DMS114 treated with DMSO at 0.1 percent for 48 hours (cell line): ENCODE results near the gene SAMD8.
A peak's percentile ranks its signal among the peaks of the same experiment; 100 is the strongest.
"Not testable (repeated sequence)": the region's sequence is repeated elsewhere in the genome, so short reads cannot be mapped to it uniquely, and the experiment has no call there.

Source experiments
- DNase-seq: peaks from one replicate; lab custom pipeline; 2025; ENCODE audit not compliant: unreplicated experiment; lab: John Stamatoyannopoulos, UW

SAMD8 gene

DNA sequence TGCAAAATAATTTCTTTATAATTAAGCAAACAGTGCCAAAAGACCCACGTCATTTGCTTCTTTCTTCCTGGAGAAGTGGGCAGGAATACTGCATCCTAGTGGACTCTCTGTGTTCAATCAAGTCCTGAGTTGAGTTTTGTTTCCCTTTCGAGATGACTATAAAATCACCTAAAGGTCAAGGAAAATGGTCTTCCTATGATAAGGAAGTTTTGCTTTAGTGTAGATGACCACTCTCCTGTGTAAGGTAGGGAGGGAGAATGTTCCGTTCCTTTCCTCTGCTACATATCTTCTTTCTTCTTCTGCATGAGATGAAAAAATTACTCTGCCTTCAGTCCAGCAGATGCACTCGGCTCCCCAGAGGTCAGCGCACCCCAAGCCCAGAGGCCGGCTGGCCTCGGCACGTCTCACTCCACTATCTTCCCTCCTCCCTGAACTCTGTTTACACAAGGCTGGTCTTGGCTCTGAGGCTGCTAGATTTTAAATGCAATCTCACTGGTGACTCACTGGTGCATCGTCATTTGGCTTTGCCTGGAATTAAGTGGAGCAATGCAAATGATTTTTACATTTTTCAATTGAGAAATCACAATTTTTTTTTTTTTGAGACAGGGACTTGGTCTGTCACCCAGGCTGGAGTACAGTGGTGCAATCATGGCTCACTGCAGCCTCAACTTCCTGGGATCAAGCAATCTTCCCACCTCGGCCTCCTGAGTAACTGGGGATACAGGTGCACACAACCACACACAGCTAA is 80.5 kb downstream of the SAMD8 start:
- no peak for DNase-seq

DNA sequence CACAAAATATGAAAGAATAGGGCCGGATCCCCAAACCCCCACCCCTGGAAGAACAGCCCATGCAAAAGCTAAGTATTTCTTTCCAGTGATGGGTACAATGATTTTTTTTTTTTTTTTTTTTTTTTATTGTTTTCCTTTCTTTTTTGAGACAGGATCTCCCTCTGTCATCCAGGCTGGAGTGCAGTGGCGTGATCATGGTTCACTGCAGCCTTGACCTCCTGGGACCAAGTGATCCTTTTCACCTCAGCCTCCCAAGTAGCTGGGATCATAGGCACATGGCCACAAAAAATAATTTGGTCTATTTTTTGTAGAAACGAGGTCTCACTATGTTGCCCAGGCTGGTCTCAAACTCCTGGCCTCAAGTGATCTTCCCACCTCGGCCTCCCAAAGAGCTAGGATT is 83.2 kb downstream of the SAMD8 start:
- DNase-seq: not testable (repeated sequence)

DNA sequence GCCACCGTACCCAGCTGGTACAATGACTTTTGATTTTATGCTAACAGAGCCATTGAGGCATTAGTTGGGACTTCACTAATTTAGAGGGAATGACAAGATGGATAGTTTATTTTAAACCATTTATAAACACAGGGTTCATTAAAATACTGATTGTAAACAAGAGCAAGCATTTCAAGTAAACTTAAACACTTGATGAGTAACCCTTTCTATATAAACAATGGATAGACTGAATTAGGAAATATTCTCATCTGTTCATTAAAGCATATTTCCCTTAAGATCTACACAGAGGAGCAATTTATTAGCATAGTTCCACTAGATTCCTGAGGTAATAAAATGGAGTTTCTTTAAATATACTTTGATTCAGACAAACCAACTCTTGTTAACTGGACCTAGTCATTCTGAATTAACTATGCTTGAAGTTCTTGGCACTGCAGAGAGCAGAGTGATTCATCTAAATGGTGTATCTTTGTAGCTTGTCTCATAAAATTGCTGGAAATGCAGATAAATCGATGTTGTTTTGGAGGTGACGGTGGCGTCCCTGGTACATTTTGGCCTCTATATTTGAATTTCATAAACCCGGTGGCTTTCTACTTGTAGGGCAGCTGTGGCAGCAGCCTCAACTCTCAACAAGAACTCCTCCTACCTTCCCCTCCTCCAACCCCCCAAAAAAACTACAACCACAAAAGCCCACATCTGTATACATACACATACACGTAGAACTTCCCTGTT is 83.7 kb downstream of the SAMD8 start:
- DNase-seq: no peak

DNA sequence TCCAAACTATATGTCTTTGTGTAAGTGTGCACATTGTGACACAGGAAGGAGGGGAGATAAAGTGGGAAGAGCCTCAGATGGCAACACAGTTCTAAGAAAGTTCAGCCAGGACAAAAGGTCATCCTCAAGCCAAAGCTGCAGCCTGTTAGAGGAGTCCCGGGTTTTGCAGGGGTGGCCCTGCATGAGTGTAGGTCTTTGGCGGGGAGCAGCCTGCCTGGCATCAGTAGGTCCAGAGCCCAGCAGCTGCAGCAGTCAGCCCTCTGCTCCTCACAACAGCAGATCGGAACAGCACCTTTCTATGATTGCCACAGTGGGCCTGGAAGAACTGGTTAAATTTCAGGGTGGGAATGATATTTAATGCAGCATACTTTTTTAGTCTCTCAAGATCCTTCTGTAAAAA is 85.6 kb downstream of the SAMD8 start:
- no peak for DNase-seq

DNA sequence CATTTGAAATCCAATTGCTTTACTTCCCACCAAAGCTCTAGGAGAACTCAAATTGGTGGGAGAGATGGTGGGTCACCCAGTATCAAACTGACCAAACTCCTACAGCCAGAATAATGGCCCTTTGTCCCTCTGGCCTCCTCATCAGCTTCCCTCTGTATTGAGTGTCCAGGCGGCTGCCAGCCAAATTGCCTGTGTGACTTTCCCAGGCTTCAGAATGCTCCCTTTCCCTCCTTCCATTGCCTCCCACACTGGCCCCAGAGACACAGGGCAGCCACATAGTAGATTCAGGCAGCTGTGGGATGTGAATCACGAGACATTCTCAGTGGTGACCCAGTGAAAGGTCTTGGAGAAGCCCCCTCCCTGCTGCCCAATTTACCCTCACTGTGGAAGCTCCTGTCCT is 86.5 kb downstream of the SAMD8 start:
- DNase-seq: no peak

DNA sequence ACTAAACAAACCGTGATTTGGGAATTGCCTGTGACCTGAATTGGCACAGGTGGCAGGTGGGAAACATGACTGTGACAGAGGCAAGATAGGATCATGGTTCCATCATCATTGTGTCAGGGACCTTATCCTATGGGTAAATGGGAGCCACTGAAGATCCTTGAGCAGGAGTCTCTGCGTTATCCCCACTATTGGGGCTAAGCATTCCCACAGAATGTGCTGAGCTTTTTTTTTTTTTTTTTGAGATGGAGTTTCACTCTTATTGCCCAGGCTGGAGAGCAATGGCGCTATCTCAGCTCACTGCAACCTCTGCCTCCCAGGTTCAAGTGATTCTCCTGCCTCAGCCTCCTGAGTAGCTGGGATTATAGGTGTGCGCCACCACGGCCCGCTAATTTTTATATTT is 88.5 kb downstream of the SAMD8 start:
- not testable (repeated sequence) for DNase-seq

DNA sequence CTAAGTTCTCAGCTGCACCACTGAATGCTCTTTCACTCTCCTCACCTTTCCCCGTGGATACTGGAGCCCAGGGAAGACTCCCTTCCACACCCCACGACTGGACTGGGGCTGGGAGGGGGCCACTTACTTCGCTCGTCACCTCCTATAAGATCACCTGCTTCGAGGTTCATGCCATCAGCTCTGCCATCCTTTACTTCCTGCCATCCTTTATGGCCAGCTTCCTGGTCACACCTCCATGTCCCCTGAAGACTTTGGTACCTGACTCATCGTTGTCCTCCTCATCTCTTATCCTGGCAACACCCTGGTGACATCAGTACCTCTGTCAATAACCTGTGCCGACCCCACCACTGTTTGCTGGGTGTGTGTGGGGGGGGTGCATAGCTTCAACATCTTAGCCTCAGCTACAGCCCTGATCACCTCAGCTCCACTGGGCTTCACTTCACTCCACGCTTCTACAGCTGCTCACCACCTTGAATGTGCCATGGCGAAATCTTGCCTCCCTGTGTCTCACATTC is 90.4 kb downstream of the SAMD8 start:
- DNase-seq: no peak

DNA sequence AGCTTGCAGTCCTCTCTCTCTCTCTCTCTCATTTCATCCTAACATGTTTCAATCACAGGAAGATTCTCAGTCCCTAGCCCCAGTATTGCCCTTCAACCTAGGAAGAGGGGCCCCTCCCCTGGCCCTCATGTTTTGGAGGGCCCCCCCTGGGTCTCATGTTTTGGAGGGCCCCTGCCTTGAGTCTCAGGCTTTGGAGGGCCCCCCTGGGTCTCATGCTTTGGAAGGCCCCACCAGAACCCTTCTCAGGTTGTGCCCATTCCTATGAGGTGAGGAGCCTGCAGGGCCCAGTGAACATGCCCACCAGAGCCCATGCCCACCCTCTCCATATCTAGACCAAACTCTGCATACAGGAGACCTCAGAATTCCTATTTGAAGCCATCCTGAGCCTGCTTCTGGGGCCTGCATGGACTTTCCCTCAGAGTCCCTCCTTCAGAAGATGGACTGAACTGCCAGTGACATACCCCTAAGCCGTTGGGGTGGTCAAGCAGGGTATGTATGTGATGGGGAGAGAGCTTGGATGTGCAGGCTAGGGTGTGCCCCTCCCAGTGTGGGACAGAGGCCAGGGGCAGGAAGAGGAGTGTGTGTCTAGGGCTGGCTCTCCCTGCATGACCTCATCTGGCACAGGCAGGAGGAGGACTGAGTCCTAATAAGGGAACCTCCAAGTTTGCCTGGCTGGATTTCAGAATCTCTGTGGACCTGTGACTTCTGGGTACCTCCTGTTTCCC is 91.0 kb downstream of the SAMD8 start:
- DNase-seq: no peak

DNA sequence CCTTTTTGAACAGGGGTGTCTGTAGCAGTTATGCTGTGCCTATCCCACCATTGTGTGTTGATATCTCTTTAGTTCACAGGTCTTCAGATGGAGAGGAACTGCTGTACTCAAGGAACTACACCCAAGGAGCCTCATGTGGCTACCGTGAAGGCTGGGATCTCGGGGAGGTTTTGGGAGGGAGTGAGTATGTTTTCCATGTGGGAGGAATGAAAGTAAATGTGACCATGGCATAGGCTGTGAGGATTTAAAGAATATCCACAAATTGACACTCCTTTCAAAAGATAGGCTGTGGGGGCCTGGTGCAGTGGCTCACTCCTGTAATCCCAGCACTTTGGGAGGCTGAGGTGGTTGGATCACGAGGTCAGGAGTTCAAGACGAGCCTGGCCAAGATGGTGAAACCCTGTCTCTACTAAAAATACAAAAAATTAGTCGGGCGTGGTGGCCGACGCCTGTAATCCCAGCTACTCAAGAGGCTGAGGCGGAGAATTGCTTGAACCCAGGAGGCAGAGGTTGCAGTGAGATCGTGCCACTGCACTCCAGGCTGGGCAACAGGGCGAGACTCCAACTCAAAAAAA is 91.7 kb downstream of the SAMD8 start:
- not testable (repeated sequence) for DNase-seq

DNA sequence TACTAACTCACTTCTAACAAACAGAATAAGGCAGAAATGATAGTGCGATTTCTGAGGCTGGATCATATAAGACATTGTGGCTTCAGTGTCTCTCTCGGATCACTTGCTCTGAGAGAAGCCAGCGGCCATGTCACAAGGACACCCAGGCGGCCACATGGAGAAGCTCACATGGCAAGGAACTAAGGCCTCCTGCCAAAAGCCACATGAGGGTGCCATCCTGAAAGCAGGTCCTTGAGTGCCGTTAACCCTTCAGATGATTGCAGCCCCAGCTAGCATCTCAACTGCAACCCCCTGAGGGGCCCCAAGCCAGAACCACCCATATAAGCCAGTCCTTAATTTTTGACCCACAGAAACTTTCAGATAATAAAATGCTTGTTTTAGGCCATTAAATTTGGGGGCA is 92.3 kb downstream of the SAMD8 start:
- no peak for DNase-seq

DNA sequence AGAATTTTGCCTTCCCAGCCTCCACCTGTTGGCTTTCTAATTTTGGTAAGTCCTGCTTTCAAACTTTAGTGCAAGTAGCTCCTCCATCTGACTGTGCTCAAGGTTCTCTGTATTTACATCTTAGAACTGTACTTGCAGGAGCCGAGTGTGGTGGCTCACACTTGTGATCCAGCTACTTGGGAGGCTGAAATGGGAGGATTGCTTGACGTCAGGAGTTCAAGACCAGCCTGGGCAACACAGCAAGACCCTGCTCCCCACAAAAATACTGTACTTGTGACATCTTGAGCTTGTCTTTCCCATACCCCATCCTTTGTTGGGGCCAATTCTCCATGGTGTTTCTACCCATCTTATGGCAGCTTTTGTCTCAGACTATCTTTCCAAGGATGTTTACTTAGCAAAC is 94.5 kb downstream of the SAMD8 start:
- no peak for DNase-seq

DNA sequence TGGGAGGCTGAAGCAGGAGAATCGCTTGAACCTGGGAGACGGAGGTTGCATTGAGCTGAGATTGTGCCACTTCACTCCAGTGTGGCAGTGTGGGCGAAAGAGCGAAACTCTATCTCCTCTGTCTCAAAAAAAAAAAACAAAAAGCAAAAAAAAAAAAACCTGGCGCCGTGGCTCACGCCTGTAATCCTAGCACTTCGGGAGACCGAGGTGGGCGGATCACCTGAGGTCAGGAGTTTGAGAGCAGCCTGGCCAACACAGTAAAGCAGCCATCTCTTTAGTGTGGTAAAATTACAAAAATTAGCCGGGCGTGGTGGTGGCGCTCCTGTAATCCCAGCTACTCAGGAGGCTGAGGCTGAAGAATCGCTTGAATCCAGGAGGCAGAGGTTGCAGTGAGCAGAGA is 95.2 kb downstream of the SAMD8 start:
- DNase-seq: not testable (repeated sequence)

DNA sequence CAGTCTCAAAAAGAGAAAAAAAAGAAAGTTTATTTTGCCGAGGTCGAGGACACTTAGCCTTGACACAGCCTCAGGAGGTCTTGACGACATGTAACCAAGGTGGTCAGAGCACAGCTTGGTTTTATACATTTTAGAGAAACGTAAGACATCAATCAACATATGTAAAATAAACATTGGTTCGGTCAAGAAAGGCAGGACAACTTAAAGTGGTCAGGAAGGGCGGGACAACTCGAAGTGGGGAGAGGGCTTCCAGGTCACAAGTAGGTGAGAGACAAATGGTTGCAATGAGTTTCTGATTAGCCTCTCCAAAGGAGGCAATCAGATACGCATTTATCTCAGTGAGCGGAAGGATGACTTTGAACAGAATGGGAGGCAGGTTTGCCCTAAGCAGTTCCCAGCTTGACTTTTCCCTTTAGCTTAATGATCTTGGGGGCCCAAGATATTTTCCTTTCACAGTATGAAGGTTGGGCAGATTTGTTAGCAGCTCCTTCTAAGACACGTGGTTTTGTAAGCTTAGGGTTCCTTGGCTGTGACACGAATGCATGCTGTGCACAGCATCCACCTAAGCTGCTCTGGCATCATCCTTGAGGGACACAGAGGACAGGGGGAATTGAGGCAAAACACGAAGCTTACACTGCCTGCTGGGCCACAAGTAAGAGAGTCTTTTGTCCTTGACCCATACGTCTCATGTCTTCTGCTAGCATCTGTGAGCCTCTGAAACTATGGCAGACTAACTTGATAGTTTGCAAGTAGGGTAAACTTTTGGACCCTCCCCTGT is 95.8 kb downstream of the SAMD8 start:
- DNase-seq: no peak

DNA sequence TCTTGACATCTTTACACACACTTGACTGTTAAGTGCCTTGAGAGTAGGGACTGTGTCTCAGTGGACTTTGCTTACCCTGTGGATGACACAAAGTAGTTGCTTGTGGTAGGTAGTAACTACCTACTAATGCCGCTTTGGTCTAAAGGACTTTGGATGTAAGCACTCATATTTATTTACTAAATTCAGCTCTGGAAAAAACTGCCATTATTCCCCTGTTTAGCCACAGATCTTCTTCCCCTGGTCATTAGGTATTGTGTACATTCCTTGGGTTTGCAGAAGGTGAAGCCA is 96.3 kb downstream of the SAMD8 start:
- no peak for DNase-seq

DNA sequence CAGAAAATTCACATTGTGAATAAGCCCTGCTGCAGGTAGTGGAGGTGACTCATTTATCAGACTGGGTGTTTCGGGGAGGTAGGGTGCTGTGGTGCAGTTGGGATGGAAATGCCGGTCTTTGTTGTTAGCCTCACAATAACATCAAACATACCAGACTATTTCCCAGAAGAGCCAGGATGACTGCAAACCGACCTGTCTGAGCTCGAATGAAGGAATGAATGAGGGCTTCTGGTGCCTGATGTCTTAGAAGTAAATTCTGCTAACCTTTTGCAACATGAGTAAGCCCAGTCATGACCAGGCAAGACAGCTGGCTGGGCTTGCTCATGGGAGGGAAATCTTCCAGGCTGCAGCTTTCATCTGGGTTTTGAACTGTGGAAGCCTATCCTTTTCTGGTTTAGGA is 96.7 kb downstream of the SAMD8 start:
- DNase-seq: no peak

DNA sequence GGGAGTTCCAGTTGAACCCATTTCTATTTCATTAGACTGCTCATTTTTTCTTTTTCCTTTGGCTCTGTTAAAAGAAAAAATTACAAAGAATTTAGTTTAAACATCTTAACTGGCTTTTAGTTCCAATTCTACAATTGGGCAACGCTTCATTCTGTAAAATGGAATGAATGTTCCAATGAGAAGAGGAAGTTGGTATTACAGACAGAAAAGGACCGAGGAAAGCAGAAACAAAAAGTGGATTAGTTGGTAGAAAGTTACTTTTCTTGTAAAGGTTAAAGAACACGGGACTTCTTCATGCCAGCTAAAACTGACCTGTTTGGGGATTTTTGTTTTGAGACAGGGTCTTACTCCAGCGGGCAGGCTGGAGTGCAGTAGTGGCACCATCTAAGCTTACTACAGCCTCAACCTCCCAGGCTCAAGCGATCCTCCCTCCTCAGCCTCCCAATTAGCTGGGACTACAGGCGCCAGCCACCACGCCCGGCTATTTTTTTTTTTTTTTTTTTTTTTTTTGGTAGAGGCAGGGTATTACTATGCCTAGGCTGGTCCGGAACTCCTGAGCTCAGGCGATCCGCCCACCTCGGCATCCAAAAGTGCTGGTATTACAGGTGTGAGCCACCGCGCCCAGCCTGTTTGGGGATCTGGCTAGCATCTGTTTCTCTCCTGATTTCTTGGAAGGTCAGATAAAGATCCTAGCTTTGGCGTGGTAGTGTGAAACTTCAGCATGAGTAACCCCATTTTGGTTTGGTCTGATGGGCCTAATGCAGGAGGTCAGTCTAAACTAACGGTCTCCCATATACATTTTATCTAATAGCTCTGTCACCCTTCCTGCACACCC is 97.8 kb downstream of the SAMD8 start:
- DNase-seq: no peak

DNA sequence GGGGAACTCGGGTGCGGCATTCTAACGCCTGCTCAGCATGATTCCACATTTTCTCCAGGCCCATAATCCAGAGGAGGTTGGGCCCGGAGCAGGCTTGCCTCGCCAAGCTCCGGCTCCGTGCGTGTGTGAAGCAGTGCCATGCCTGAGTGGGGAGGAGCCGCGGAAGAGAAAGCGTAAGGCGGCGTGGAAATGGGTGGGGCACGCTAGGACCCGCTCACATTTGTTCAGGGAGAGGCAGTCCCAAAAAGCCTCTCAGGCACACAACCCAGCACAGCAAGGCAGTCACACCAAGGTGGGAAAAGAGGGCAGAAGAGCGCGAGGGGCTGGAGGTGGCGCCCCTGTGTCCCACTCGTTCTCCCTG is 98.4 kb downstream of the SAMD8 start:
- peak; percentile 66 for DNase-seq

DNA sequence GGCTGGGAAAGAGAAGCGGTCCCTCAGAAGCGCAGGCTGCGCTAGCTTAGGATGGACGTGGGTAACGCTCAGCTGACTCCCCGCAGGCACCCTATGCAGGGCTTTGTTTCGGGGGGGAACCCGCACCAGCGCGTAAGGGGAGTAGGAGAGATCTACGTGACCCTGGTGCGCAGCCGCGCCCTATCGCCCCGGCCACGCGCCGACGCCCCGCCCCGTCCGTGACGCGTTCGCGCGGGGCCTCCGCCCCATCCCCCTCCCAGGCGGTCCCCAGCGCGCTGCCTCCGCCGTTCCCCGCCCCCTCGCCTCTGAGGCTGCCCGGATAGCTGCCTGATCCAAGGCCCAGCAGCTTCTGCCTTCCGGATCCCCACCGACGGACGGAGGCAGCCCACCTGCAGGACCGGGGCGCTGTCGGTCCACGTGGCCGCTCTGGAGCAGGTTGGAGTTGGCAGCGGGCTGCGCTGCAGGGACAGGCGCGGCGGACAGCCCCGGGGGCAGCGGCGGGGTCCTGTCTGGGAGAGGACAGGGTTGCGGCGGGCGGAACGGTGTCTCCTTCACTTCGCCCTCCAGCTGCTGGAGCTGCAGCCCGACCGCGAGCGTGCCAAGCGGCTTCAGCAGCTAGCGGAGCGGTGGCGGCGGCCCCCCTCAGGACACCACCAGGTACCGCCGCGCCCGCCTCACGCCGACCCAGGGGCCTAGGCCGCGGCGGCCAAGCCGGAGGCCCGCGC is 99.0 kb downstream of the SAMD8 start, which contains the start of gene VDAC2:
Gene VDAC2 (plus strand): TSS at position 515 of the 725 bp plus-strand sequence. CDS start 363 bp downstream, outside the sequence.
- peak; percentile 66 for DNase-seq

DNA sequence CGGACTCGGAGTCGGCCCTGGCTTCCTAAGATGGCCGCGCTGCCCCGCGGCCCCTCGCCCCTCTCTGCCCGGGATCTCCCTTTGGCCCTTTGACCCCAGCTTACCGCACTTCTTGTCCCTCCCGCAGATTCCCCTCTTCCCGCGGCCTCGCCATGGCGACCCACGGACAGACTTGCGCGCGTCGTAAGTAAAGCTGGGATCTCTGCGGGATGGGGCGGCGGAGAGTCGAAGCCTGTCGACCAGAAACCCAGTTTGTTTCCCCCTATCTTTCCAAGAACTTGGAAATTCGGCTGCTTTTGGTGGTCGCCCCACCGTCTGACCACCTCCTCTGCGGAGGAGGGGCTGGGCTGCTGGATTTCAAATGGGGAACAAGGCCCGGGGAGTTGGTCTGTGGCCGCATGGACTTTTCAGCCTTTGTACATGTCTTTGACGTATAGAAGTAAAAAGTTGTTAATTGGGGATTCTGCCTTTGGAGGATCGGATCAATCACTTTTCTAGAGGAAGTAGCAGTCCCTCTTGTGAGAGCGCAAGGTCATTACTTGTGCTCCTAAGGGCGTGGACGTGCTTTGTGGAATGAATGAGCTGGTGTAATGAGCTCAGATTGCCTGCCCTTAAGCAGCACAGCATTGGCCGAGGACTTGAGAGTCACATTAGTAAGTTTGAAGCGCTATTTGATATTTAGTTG is 99.7 kb downstream of the SAMD8 start:
- no peak for DNase-seq
